Activated CD4-positive, alpha-beta T cell treated with anti-CD3 and anti-CD28 coated beads, Interleukin-2, amount 50 U/mL, for 1 hour (primary cell): ENCODE measurements around the gene TMEM45B.
"Not testable (repeated sequence)": the region's sequence is repeated elsewhere in the genome, so short reads cannot be mapped to it uniquely, and the experiment has no call there.

Experiments used
- DNase-seq: peaks from one replicate; pipeline ENCODE4 v3.0.0-alpha.2; 2020

TMEM45B gene

GRCh38 chr11:129815596-129816461, at the start of gene TMEM45B:
Gene TMEM45B (plus strand): TSS chr11:129815848. CDS start chr11:129852483, 36,635 bp downstream.
- peak; percentile 30 for DNase-seq

- DNase-seq: peak; percentile 4
These were observed 48.6 kb upstream of the TMEM45B start for GRCh38 chr11:129766898-129767604.

DNA sequence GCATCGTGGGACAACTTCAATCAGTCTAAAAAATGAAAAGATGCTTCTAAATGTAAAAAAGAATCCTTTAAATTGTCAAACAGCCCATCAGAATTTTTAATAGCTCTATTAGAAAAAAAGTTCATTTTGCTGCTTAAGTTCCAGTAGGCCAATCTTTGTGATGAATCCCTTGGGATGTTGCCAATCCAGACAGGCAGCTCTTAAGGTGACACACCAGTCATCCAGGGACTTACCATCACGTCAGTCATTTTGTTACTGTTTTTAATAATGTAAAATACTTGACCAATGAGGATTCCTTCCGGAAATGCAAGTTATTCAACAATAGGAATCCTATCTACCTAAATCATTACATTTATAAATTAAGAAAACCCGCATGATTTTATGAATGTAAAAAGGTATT, 47.8 kb upstream of the TMEM45B start:
- DNase-seq: no peak

- DNase-seq: no peak
These were observed 47.3 kb upstream of the TMEM45B start for GRCh38 chr11:129768356-129768755.

- DNase-seq: no peak
These were observed 46.6 kb upstream of the TMEM45B start for GRCh38 chr11:129769059-129769458.

DNA sequence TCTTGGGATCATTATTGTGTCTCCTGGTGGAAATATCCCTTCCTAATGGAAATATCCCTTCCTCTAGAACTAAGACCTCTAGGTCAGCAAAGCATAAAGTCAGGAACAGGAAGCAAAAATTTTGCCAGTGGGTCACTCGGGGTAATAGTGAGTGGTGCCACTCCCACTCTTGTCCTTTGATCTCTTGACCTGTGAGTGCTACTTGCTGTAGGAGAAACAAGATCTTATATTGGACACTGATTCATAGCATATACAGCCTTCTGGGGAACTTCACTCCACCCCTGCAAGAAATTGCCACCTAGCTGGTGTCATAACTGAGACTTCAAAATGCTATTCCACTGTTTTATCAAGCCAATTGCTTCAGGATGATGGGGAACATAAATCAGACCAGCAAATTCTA, 44.7 kb upstream of the TMEM45B start:
- no peak for DNase-seq

DNA sequence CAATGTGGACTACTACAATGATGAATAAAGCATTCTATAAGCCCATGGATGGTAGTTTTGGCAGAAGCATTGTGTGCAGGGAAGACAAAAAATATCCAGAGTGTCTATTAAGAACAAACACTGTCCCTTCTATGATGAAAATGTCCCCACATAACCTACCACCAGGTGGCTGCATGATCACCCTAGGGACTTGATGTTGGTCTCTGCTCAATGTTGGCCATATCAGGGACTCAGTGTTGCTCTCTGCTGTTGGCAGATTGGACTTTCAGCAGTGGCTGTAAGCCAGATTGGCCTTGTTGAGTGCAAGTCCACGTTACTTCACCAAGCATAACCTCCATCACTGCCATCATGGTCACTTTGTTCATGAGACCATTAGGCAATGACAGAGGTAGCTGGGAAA, 44.2 kb upstream of the TMEM45B start:
- DNase-seq: not testable (repeated sequence)

DNA sequence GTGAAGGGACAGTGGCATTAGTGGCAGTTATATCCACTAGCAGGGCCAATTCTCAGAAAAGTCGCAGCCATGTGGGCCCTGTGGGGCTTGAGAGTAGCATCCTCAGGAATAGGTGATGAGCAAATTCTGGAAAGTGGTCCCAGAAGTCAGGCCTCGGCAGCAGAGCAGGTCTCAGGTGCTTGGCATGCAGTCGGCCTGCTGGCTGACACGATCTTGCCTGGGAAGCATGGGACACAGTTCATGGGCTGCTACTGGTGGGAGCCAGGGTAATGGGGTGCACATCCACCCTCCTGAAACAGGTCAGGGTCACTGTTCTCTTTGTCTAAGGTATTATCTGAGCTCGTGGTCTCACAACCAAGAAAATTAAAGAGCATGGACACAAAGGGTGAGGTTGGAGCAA, 36.8 kb upstream of the TMEM45B start:
- no peak for DNase-seq

DNA sequence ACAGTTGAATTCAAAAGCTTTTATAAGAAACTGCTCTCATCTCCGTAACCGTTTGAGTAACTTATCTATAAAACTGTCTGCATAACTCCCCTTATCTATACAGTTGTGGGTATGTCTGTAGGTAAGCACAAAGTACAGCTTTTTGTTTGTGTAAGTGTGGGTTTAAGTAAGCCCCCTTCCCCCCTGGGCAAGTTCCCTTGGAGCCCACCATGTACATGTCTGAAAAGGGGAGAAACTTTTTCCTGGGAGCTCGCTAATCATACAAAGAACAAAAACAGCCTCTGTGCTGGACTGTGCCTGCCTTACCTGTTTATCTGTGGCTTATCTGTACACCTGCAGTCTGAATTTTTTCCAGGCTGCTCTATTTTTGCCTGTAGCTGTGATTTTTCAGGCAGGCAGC, 36.3 kb upstream of the TMEM45B start:
- no peak for DNase-seq

DNA sequence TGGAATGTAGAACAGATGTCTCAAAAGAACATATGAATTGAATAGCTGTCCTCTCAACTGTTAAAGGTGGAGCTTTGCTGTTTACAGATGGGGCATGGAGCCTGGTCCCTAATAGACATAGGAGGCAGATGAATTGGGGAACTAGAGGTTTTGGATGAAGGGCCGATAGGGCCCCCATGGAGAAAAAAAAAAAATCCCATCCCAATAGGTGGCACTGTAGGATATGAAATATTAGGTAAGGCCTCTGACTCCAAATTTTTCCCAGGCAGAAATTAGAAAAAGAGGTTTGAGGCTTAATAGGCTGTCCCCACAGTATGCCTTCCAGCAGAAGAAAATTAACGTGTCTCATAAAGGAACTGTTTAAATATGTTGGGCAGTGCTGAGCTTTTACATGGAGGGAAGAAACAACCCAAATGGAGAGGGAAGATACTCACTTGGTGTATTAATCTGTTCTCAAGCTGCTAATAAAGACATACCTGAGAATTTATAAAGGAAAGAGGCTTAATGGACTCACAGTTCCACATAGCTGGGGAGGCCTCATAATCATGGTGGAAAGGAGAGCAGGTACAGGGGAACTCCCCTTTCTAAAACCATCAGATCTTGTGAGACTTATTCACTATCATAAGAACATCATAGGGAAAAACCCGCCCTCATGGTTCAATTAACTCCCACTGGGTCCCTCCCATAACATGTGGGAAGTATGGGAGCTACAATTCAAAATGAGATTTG, 30.1 kb upstream of the TMEM45B start:
- DNase-seq: no peak

- not testable (repeated sequence) for DNase-seq
These were observed 29.6 kb upstream of the TMEM45B start for GRCh38 chr11:129786112-129786416.

GRCh38 chr11:129787532-129788155, 28.0 kb upstream of the TMEM45B start:
- DNase-seq: no peak

- no peak for DNase-seq
These were observed 27.4 kb upstream of the TMEM45B start for GRCh38 chr11:129788278-129788677.

DNA sequence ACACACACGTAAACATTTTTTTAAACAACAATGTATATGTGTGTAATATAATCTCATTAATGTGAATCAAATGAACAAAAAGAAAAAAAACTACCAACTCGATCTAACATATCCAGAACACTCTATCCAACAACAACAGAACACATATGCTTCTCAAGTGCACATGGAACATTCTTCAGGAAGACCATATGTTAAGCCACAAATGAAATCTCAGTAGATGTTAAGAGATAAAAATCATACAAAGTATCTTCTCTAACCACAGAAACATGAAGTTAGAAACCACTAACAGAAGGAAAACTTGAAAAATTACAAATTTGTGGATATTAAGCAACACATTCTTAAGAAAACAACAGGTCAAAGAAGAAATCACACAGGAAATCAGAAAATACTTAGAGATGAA, 25.5 kb upstream of the TMEM45B start:
- DNase-seq: no peak

- DNase-seq: no peak
These were observed 24.1 kb upstream of the TMEM45B start for GRCh38 chr11:129791515-129791914.

DNA sequence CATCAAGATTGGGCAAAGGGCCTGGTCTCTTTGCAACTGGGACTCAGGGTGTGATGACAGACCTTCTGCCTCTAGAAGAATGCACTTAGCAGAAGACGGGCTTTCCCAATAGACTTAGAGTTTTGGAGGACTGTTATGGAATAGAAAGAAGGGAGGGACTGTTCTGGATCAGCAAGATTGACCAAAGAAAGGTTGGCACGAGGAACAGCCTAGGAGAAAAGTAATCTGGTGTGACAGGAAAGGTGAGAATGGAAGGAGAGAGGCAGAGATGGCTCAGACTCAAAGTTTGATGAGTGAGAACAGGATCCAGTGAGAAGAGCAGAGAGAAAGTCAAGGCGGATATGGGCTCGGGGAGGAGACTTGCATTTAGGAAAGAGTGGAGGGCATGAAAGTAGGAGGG, 23.0 kb upstream of the TMEM45B start:
- no peak for DNase-seq

DNA sequence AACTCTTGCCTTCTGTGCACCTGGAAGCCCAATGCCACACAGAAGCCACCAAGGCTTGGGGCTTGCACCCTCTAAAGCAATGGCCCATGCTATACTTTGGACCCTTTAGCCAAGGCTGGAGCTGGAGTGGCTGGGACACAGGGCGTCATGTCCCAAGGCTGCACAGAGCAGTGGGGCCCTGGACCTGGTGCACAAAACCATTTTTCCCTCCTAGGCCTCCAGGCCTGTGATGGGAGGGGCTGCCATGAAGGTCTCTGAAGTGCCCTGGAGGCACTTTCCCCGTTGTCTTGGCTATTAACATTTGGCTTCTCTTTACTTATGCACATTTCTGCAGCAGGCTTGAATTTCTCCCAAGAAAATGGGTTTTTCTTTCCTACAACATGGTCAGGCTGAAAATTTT, 20.6 kb upstream of the TMEM45B start:
- DNase-seq: no peak

- DNase-seq: no peak
These were observed 17.4 kb upstream of the TMEM45B start for GRCh38 chr11:129798212-129798611.

DNA sequence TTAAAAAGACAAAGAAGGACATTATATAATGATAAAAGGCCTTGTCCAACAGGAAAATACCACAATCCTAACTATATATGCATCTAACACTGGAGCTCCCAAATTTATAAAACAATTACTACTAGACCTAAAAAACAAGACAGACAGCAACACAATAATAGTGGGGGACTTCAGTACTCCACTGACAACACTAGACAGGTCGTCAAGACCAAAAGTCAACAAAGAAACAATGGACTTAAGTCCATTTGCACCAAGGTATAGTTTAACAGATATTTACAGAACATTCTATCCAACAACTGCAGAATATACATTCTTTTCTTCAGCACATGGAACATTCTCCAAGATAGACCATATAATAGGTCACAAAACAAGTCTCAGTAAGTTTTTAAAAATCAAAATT, 15.5 kb upstream of the TMEM45B start:
- not testable (repeated sequence) for DNase-seq

DNA sequence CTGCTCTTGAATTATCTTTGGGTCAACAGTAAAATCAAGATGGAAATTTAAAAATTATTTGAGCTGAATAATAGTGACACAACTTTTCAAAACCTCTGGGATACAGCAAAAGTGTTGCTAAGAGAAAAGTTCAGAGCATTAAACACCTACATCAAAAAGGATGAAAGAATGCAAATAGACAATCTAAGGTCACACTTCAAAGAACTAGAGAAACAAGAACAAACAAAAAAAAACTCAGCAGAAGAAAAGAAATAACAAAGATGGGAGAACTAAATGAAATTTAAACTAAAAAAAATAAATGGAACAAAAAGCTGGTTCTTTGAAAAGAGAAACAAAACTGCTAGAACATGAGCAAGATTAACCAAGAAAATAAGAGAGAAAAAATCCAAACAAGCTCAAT, 15.0 kb upstream of the TMEM45B start:
- no peak for DNase-seq

- no peak for DNase-seq
These were observed 12.1 kb upstream of the TMEM45B start for GRCh38 chr11:129803533-129803932.

DNA sequence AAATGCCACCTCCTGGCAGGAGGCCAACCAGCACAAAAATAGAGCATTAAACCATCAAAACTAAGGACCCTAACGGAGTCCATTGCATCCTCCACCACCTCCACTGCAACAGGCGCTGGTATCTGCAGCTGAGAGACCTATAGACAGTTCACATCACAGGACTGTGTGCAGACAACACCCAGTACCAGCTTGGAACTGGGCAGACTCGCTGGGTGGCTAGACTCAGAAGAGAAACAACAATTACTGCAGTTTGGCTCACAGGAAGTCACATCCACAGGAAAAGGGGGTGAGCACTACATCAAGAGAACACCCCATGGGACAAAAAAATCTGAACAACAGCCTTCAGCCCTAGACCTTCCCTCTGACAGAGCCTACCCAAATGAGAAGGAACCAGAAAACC, 11.6 kb upstream of the TMEM45B start:
- DNase-seq: peak; percentile 17

- not testable (repeated sequence) for DNase-seq
These were observed 7.4 kb upstream of the TMEM45B start for GRCh38 chr11:129808241-129808640.
